K562 (cell line): ENCODE results near the gene LYPD4.

ENCODE experiments used
- ARID1B ChIP-seq: fragments of 450-650 bp; IDR thresholded peaks from 2 replicates; pipeline ENCODE4 v1.6.1; 2016; ENCODE audit warnings: antibody characterized with exemption, mild to moderate bottlenecking, inconsistent platforms
- CBFB ChIP-seq: sonication (generic); formaldehyde crosslinking; IDR thresholded peaks from 2 replicates; pipeline ENCODE4 v1.4.0; 2020; ENCODE audit warnings: mild to moderate bottlenecking, missing genetic modification reagents
- FOXK1 ChIP-seq: sonication (generic); formaldehyde crosslinking; IDR thresholded peaks from 2 replicates; pipeline ENCODE4 v1.8.0; 2022; ENCODE audit warnings: missing genetic modification reagents, mild to moderate bottlenecking, borderline replicate concordance
- JUND ChIP-seq, 2 experiments: IDR thresholded peaks; 2 replicates in 1 of 2; 3 replicates in 1 of 2; pipeline ENCODE4 v1.6.1; 2011; ENCODE audit warnings: borderline replicate concordance in 2 of 2, low read depth in 2 of 2, low read length in 2 of 2, improper control_type of control experiment in 1 of 2, missing biosample characterization in 1 of 2, missing genetic modification characterization in 1 of 2, missing genetic modification reagents in 1 of 2
- NRF1 ChIP-seq, 2 experiments: fragments of 450-650 bp; IDR thresholded peaks in 1 of 2; conservative IDR thresholded peaks in 1 of 2; 2 replicates each; pipeline ENCODE4 v1.6.1; 2014; ENCODE audit warnings: mild to moderate bottlenecking in 2 of 2
- POLR2AphosphoS5 ChIP-seq: IDR thresholded peaks from 2 replicates; pipeline ENCODE4 v1.6.1; 2011; ENCODE audit warnings: mild to moderate bottlenecking, low read depth, low read length, moderate library complexity; ENCODE audit not compliant: control insufficient read depth, insufficient read depth
- RAD21 ChIP-seq, 2 experiments: fragments of 250-450 bp in 1 of 2; fragments of 450-650 bp in 1 of 2; sonication (Bioruptor Pico) in 1 of 2; formaldehyde crosslinking in 1 of 2; IDR thresholded peaks in 1 of 2; conservative IDR thresholded peaks in 1 of 2; 2 replicates each; pipeline versions ENCODE4 v1.4.0 to v1.8.0; 2020 to 2022; ENCODE audit warnings: mild to moderate bottlenecking in 2 of 2, moderate library complexity in 1 of 2
- SMAD3 ChIP-seq: fragments of 450-650 bp; formaldehyde crosslinking; conservative IDR thresholded peaks from 2 replicates; pipeline ENCODE4 v1.4.0; 2020; ENCODE audit warnings: mild to moderate bottlenecking
- STAG1 ChIP-seq: sonication (generic); formaldehyde crosslinking; IDR thresholded peaks from 2 replicates; pipeline ENCODE4 v1.5.0; 2020; ENCODE audit warnings: missing genetic modification reagents, borderline replicate concordance
- ZEB2 ChIP-seq: fragments of 450-650 bp; IDR thresholded peaks from 2 replicates; pipeline ENCODE4 v1.6.1; 2016
- ZNF274 ChIP-seq: IDR thresholded peaks from 2 replicates; pipeline ENCODE4 v1.6.1; 2011; ENCODE audit warnings: low read depth, mild to moderate bottlenecking, low read length, moderate library complexity, borderline replicate concordance
- ZNF436 ChIP-seq: fragments of 250-450, 450-650 bp; sonication (Bioruptor Pico); formaldehyde crosslinking; IDR thresholded peaks from 2 replicates; pipeline ENCODE4 v1.7.0; 2020; ENCODE audit warnings: mild to moderate bottlenecking
- TF ChIP-seq, protein P1 (sequence below), 3 experiments: IDR thresholded peaks in 2 of 3; conservative IDR thresholded peaks in 1 of 3; 2 replicates each; pipeline ENCODE4 v1.5.1; 2011 to 2012; ENCODE audit warnings: low read length in 3 of 3, mild to moderate bottlenecking in 3 of 3, control low read depth in 2 of 3, improper control_type of control experiment in 1 of 3, inconsistent platforms in 1 of 3, low read depth in 1 of 3, mixed read lengths in 1 of 3, moderate library complexity in 1 of 3; ENCODE audit not compliant: insufficient read depth in 2 of 3
- TF ChIP-seq, protein P2 (sequence below): sonication (generic); formaldehyde crosslinking; IDR thresholded peaks from 2 replicates; pipeline ENCODE4 v1.5.0; 2020; ENCODE audit warnings: missing genetic modification reagents

DNA sequence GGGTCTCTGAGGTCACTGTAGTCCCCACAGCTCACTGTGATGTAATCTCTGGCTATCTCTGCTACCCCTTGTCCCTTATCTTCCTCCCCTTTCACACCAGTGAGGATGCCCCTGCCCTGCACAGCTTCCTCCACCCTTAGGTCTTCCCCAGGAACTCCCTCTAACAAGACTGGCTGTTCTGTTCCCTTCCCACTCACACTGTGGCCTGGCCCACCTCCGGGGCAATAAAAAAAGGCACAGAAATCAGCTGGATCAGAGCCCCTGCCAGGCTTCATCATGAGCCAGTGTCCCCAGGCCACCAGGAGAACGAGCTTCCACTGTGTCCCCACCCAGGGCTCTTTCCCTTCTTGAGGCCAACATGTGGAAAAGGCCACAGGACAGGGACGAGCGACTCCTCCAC lies 43.5 kb downstream of the LYPD4 start:
- TF ChIP-seq JUND (IDR thresholded peaks at IDR 0.05; ENCODE audit: borderline replicate concordance, low read depth, low read length): no peak
- TF ChIP-seq JUND (tag; IDR thresholded peaks at IDR 0.05; ENCODE audit: borderline replicate concordance, low read depth, low read length): no peak
- no peak for TF ChIP-seq ZEB2
- no peak for TF ChIP-seq STAG1 (CRISPR knock-in tag)
- TF ChIP-seq NRF1 (conservative IDR thresholded peaks at IDR 0.05 in 1 of 2, IDR thresholded peaks at IDR 0.05 in 1 of 2): no peak
- TF ChIP-seq, protein P1, sequence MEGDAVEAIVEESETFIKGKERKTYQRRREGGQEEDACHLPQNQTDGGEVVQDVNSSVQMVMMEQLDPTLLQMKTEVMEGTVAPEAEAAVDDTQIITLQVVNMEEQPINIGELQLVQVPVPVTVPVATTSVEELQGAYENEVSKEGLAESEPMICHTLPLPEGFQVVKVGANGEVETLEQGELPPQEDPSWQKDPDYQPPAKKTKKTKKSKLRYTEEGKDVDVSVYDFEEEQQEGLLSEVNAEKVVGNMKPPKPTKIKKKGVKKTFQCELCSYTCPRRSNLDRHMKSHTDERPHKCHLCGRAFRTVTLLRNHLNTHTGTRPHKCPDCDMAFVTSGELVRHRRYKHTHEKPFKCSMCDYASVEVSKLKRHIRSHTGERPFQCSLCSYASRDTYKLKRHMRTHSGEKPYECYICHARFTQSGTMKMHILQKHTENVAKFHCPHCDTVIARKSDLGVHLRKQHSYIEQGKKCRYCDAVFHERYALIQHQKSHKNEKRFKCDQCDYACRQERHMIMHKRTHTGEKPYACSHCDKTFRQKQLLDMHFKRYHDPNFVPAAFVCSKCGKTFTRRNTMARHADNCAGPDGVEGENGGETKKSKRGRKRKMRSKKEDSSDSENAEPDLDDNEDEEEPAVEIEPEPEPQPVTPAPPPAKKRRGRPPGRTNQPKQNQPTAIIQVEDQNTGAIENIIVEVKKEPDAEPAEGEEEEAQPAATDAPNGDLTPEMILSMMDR (IDR thresholded peaks at IDR 0.05 in 2 of 3, conservative IDR thresholded peaks at IDR 0.05 in 1 of 3; ENCODE audit: insufficient read depth in 2 of 3, low read depth in 1 of 3, low read length in 3 of 3): no peak
- TF ChIP-seq, protein P2, sequence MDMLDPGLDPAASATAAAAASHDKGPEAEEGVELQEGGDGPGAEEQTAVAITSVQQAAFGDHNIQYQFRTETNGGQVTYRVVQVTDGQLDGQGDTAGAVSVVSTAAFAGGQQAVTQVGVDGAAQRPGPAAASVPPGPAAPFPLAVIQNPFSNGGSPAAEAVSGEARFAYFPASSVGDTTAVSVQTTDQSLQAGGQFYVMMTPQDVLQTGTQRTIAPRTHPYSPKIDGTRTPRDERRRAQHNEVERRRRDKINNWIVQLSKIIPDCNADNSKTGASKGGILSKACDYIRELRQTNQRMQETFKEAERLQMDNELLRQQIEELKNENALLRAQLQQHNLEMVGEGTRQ: no peak
- no peak for TF ChIP-seq CBFB (CRISPR knock-in tag)
- no peak for TF ChIP-seq SMAD3 (CRISPR knock-in tag)
- TF ChIP-seq FOXK1 (CRISPR knock-in tag): no peak
- no peak for TF ChIP-seq ZNF436 (CRISPR knock-in tag)
- no peak for TF ChIP-seq ZNF274
- TF ChIP-seq POLR2AphosphoS5: no peak
- no peak for TF ChIP-seq ARID1B
- no peak for TF ChIP-seq RAD21 (CRISPR knock-in tag; conservative IDR thresholded peaks at IDR 0.05 in 1 of 2, IDR thresholded peaks at IDR 0.05 in 1 of 2)
